ENCODE measurements around the gene SOX1.

Gene SOX1

DNA sequence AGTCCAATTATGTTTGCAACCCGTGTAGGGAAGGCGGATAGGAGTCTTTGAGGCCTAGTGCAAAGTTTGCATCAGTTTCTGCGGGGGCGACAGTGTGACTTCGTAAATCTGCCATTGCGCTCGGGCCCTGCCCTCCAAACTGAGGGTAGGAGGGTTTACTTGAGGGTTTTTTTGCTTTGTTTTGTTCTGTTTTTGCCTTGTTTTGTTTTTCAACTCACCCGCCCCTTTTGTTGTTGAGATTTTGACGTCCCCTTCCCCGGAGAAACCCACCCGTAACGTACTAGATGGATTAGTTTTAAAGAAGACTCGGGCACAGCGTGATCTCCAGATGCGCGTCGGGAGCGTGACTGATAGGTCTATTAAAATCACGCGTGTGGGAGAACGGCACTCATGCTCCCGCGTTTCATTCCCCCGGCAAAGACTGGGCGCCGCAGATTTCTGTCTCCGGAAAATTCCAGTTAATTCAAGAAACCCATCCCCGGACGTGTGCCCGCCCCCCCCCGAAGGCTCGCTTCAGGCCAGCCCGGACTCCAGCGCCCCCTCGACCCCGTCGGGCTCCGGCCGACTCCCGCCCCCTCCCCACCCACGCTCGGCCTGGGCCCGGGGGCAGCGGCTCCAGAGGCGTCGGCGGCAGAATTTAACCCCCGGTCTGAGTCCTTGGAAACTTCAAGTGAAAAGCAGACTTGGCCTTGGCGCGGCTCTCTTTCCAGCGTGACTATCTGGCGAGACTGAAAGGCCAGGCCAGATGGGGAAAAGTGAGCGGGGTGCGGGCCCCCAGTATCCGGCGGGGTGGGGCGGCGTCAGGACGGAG, 5.0 kb downstream of the SOX1 start:
- DNase-seq (ENCODE audit: low read depth): no peak
- H3K4me3 ChIP-seq (ENCODE audit: low read length): no peak overlapping the region
- TF ChIP-seq, protein P1, sequence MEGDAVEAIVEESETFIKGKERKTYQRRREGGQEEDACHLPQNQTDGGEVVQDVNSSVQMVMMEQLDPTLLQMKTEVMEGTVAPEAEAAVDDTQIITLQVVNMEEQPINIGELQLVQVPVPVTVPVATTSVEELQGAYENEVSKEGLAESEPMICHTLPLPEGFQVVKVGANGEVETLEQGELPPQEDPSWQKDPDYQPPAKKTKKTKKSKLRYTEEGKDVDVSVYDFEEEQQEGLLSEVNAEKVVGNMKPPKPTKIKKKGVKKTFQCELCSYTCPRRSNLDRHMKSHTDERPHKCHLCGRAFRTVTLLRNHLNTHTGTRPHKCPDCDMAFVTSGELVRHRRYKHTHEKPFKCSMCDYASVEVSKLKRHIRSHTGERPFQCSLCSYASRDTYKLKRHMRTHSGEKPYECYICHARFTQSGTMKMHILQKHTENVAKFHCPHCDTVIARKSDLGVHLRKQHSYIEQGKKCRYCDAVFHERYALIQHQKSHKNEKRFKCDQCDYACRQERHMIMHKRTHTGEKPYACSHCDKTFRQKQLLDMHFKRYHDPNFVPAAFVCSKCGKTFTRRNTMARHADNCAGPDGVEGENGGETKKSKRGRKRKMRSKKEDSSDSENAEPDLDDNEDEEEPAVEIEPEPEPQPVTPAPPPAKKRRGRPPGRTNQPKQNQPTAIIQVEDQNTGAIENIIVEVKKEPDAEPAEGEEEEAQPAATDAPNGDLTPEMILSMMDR (conservative IDR thresholded peaks at IDR 0.05; ENCODE audit: low read length): no peak

DNA sequence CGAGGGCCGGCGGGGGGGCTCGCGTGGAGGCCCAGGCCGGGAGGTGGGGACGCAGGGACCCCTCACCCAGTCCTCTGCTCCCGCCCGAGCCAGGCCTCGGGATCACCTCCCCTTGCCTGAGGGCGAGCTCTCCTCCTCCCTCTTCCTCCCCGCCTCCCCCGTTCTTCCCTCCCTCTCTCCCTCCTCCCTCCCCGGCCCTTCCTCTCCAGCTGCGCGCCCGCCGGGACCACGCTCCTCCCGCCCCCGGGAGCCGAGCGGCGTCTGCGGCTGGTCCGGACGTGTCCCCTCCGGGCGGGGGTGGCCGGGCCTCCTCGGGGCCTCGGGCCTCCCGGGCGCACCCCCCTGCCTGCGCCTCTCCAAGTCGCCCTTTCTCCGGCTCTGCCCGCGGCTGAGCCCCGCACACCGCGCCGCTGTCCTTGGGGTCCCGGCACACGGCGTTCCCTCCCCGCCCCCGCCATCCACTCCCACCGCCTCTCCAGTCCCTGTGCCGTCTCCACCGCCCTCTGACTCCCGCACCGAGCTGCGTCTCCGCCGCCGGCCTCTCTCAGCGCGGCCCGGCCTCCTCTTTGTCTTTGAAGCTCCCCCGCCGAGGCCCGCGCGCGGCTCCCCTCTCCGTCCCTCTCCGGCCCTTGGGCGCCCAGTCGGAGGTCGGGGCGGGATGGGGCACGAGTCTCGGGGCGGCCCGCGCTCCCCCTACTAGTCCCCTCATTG, 5.7 kb downstream of the SOX1 start:
- no peak overlapping the region for H3K4me3 ChIP-seq (ENCODE audit: low read length)
- TF ChIP-seq, protein P1 (conservative IDR thresholded peaks at IDR 0.05; ENCODE audit: low read length): no peak
- DNase-seq (ENCODE audit: low read depth): no peak

DNA sequence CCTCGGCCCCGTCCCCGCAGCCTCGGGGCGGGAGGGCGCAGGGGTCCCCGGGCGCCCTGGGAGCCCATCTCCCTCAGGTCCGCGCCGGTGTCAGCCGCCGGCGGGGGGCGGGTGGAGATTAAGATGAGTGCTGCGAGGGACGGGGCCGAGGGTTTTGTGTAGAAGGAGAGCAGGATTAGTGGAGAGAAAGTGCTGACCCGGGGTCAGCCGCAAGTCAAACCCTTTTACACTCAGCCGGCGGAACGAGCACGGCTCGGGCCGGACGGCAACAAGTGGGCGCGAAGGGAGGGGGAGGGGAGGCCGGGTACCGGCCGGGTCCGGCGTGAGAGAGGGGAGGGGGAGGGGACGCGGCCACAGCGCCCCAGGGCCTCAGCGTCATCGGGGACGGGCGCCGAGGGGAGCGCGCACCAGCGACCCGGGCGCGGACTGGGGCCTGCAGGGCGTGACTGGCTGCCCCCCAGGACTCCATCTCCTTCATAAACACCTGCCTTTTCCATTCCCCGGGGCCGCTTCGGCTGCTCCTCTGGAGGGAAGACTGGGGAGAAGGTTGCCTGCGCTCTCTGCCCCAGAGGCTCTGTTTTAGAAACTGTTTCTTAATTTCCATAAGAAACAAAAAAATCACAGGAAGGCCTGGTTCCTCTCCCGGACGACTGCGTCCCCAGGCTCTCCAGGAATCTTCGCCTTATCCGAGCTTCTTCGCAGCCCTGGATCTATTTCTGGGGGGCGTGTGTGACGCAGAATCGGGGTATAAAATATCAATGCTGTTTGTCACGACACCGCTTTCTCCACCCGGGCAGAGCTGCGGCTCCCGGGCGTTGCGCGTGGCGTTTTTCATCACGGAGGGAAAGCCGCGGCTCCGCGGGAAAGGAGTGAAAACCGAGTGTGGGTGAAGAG, 6.5 kb downstream of the SOX1 start:
- no peak overlapping the region for H3K4me3 ChIP-seq (ENCODE audit: low read length)
- no peak for DNase-seq (ENCODE audit: low read depth)

GRCh38 chr13:112074139-112074865, 7.4 kb downstream of the SOX1 start:
- no peak overlapping the region for H3K4me3 ChIP-seq (ENCODE audit: low read length)
- TF ChIP-seq, protein P1 (conservative IDR thresholded peaks at IDR 0.05; ENCODE audit: low read length): no peak
- no peak for DNase-seq (ENCODE audit: low read depth)

More for the DNA sequence above, 6.5 kb downstream of the SOX1 start:
- TF ChIP-seq, protein P1 (conservative IDR thresholded peaks at IDR 0.05; ENCODE audit: low read length): no peak

- H3K4me3 ChIP-seq (ENCODE audit: low read length): no peak overlapping the region
- DNase-seq (ENCODE audit: low read depth): no peak
- TF ChIP-seq, protein P1 (conservative IDR thresholded peaks at IDR 0.05; ENCODE audit: low read length): no peak
These were observed 10.8 kb downstream of the SOX1 start for GRCh38 chr13:112077729-112078128.

DNA sequence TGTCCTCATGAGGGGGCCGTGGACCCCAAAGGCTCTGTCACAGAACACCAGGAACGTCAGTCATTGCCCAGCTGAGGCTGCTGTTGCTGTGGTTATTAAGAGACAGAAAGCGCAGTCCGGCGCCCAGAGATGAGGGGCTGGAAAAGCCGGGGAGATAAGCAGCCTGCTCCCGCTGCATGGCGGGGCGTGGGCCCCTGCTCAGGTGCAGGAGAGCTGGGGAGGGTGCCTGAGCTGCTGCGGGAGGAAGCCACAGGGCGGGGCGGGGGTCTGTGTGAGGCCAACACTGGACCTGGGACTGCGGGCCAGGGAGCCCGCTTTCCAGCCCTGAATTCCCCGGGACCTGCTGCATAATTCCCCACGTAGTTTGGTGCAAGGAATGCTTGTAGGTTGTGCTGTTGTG, 11.3 kb downstream of the SOX1 start:
- no peak for DNase-seq (ENCODE audit: low read depth)
- TF ChIP-seq, protein P1 (conservative IDR thresholded peaks at IDR 0.05; ENCODE audit: low read length): no peak
- H3K4me3 ChIP-seq (ENCODE audit: low read length): no peak overlapping the region

Data from AG10803 (cell line).